ENCODE results near the gene CD2. TPM values are rescaled to one million over a fixed set of nuclear protein-coding genes. Genes with fewer than 3 reads are reported as not detected.

The CD2 gene
- total and polyA plus RNA-seq, 7 experiments from 2014 or later = 105 to 307 (median 186) TPM

- no peak overlapping the region for H3K4me3 ChIP-seq (ENCODE audit: low read length)
- intact Hi-C loops (cut with micrococcal nuclease) = loop anchor here in 1 of 2 donors (2.0 kb wide), 1 partner anchor 403 kb away; no protein-coding TSS in a partner anchor
- H3K9me3 ChIP-seq (ENCODE audit: control insufficient read depth in 2 of 3, low read length in 3 of 3) = no peaks in the 10 kb centered on the region
- Mint-ChIP-seq H3K27me3 (no peaks in the 10 kb centered on the region), H3K27ac (no peak overlapping the region), H3K4me1 (peaks cover 4 to 27% (median 13%) of the 10 kb centered on the region in 7 donors), H3K36me3 (no peaks in the 10 kb centered on the region), H3K9me3 (no peaks in the 10 kb centered on the region), H3K4me3 (no peak overlapping the region)
- H3K4me1 ChIP-seq (ENCODE audit: control insufficient read depth in 2 of 2, insufficient read depth in 2 of 2, low read length in 2 of 2) = no peaks in the 10 kb centered on the region
- ChIA-PET CTCF (interaction anchor here (0.9 to 2.6 kb wide), 10 partner anchors 8 to 403 kb away, joined by 3 to 18 read pairs (median 6); no protein-coding TSS in a partner anchor), POLR2A (interaction anchor here (0.9 kb wide), 1 partner anchor 12 kb away, joined by 3 read pairs; no protein-coding TSS in a partner anchor)
- H3K27ac ChIP-seq (ENCODE audit: low read depth, low read length) = no peak overlapping the region
- H3K27me3 ChIP-seq (ENCODE audit: control insufficient read depth in 2 of 2, insufficient read depth in 2 of 2, low read length in 2 of 2) = no peaks in the 10 kb centered on the region
- DNase-seq (no peak), ATAC-seq (no peak)
- no peaks in the 10 kb centered on the region for H3K36me3 ChIP-seq (ENCODE audit: control insufficient read depth in 2 of 3, insufficient read depth in 3 of 3, low read length in 3 of 3)
Observed at GRCh38 chr1:116725798-116726197, 28.4 kb upstream of the CD2 start.

- peaks cover 4 to 31% (median 13%) of the 10 kb centered on the region in 7 donors for H3K4me1 Mint-ChIP-seq
- H3K36me3 ChIP-seq (ENCODE audit: control insufficient read depth in 2 of 3, insufficient read depth in 3 of 3, low read length in 3 of 3) = no peaks in the 10 kb centered on the region
- no peaks in the 10 kb centered on the region for H3K9me3 ChIP-seq (ENCODE audit: control insufficient read depth in 2 of 3, low read length in 3 of 3)
- no peaks in the 10 kb centered on the region for H3K4me1 ChIP-seq (ENCODE audit: control insufficient read depth in 2 of 2, insufficient read depth in 2 of 2, low read length in 2 of 2)
- POLR2A ChIA-PET = interaction anchor here (1.0 to 1.5 kb wide), 4 partner anchors 11 to 333 kb away, joined by 3 to 5 read pairs (median 4); partner anchors contain the start of gene TTF2
- H3K36me3 Mint-ChIP-seq = peaks cover 0 to 2% (median 0%) of the 10 kb centered on the region in 5 donors
- H3K27ac ChIP-seq (ENCODE audit: low read depth, low read length) = no peak overlapping the region
- no peaks in the 10 kb centered on the region for H3K27me3 Mint-ChIP-seq
- H3K27ac Mint-ChIP-seq = peak overlapping the region in 1 of 9 donors; percentile 43
- peak overlapping the region in 1 of 10 donors; percentile 20 for H3K4me3 Mint-ChIP-seq
- H3K27me3 ChIP-seq (ENCODE audit: control insufficient read depth in 2 of 2, insufficient read depth in 2 of 2, low read length in 2 of 2) = no peaks in the 10 kb centered on the region
- H3K9me3 Mint-ChIP-seq = no peaks in the 10 kb centered on the region
- CTCF ChIA-PET = interaction anchor here (0.7 to 2.6 kb wide), 5 partner anchors 42 to 398 kb away, joined by 3 to 9 read pairs (median 3); no protein-coding TSS in a partner anchor
- H3K4me3 ChIP-seq (ENCODE audit: low read length) = no peak overlapping the region
- ATAC-seq = no peak
- intact Hi-C loops (cut with micrococcal nuclease) = no loop called here
- no peak for DNase-seq
Observed at GRCh38 chr1:116726872-116727820, 27.1 kb upstream of the CD2 start.

- ATAC-seq (no peak), DNase-seq (no peak)
- no peak overlapping the region for H3K4me3 Mint-ChIP-seq
- Histone ChIP-seq H3K4me3 (ENCODE audit: low read length) (no peak overlapping the region), H3K27ac (ENCODE audit: low read depth, low read length) (no peak overlapping the region), H3K9me3 (ENCODE audit: control insufficient read depth in 2 of 3, low read length in 3 of 3) (no peaks in the 10 kb centered on the region), H3K27me3 (ENCODE audit: control insufficient read depth in 2 of 2, insufficient read depth in 2 of 2, low read length in 2 of 2) (no peaks in the 10 kb centered on the region), H3K4me1 (ENCODE audit: control insufficient read depth in 2 of 2, insufficient read depth in 2 of 2, low read length in 2 of 2) (no peaks in the 10 kb centered on the region), H3K36me3 (ENCODE audit: control insufficient read depth in 2 of 3, insufficient read depth in 3 of 3, low read length in 3 of 3) (no peaks in the 10 kb centered on the region)
- intact Hi-C loops (cut with micrococcal nuclease) = no loop called here
- H3K4me1 Mint-ChIP-seq = peaks cover 4 to 26% (median 10%) of the 10 kb centered on the region in 7 donors
- POLR2A ChIA-PET = no interaction called here
- CTCF ChIA-PET = no interaction called here
- H3K36me3 Mint-ChIP-seq = peaks cover 0 to 2% (median 0%) of the 10 kb centered on the region in 5 donors
- H3K27ac Mint-ChIP-seq = no peak overlapping the region
- no peaks in the 10 kb centered on the region for H3K27me3 Mint-ChIP-seq
- peaks cover 0 to 1% (median 0%) of the 10 kb centered on the region in 11 donors for H3K9me3 Mint-ChIP-seq
Observed at GRCh38 chr1:116731439-116731838, 22.8 kb upstream of the CD2 start.

GRCh38 chr1:116732726-116733125, 21.5 kb upstream of the CD2 start:
- Histone ChIP-seq H3K27ac (ENCODE audit: low read depth, low read length) (no peak overlapping the region), H3K9me3 (ENCODE audit: control insufficient read depth in 2 of 3, low read length in 3 of 3) (no peaks in the 10 kb centered on the region), H3K27me3 (ENCODE audit: control insufficient read depth in 2 of 2, insufficient read depth in 2 of 2, low read length in 2 of 2) (no peaks in the 10 kb centered on the region), H3K4me1 (ENCODE audit: control insufficient read depth in 2 of 2, insufficient read depth in 2 of 2, low read length in 2 of 2) (peaks cover 4 to 9% of the 10 kb centered on the region in 2 donors), H3K36me3 (ENCODE audit: control insufficient read depth in 2 of 3, insufficient read depth in 3 of 3, low read length in 3 of 3) (no peaks in the 10 kb centered on the region), H3K4me3 (ENCODE audit: low read length) (no peak overlapping the region)
- peaks cover 0 to 1% (median 0%) of the 10 kb centered on the region in 11 donors for H3K9me3 Mint-ChIP-seq
- peaks cover 8 to 26% (median 11%) of the 10 kb centered on the region in 7 donors for H3K4me1 Mint-ChIP-seq
- intact Hi-C loops (cut with micrococcal nuclease) = no loop called here
- no peak overlapping the region for H3K27ac Mint-ChIP-seq
- peaks cover 0 to 2% (median 0%) of the 10 kb centered on the region in 5 donors for H3K36me3 Mint-ChIP-seq
- no peaks in the 10 kb centered on the region for H3K27me3 Mint-ChIP-seq
- DNase-seq (no peak), ATAC-seq (no peak)
- ChIA-PET CTCF (interaction anchor here (1.1 to 1.2 kb wide), 2 partner anchors 19 to 85 kb away, joined by 3 read pairs; no protein-coding TSS in a partner anchor), POLR2A (interaction anchor here (0.8 to 1.1 kb wide), 2 partner anchors 97 to 327 kb away, joined by 3 read pairs; partner anchors contain the start of gene TTF2)
- H3K4me3 Mint-ChIP-seq = no peak overlapping the region

GRCh38 chr1:116733476-116734365, 20.5 kb upstream of the CD2 start:
- H3K27me3 ChIP-seq (ENCODE audit: control insufficient read depth in 2 of 2, insufficient read depth in 2 of 2, low read length in 2 of 2) = no peaks in the 10 kb centered on the region
- H3K36me3 ChIP-seq (ENCODE audit: control insufficient read depth in 2 of 3, insufficient read depth in 3 of 3, low read length in 3 of 3) = no peaks in the 10 kb centered on the region
- intact Hi-C loops (cut with micrococcal nuclease) = no loop called here
- H3K27ac ChIP-seq (ENCODE audit: low read depth, low read length) = no peak overlapping the region
- no peak overlapping the region for H3K4me3 Mint-ChIP-seq
- H3K4me1 ChIP-seq (ENCODE audit: control insufficient read depth in 2 of 2, insufficient read depth in 2 of 2, low read length in 2 of 2) = peaks cover 14 to 19% of the 10 kb centered on the region in 2 donors
- no peaks in the 10 kb centered on the region for H3K9me3 ChIP-seq (ENCODE audit: control insufficient read depth in 2 of 3, low read length in 3 of 3)
- H3K9me3 Mint-ChIP-seq = peaks cover 0 to 1% (median 0%) of the 10 kb centered on the region in 11 donors
- ChIA-PET CTCF (interaction anchor here (0.8 to 2.4 kb wide), 7 partner anchors 9 to 323 kb away, joined by 3 to 13 read pairs (median 4); no protein-coding TSS in a partner anchor), POLR2A (interaction anchor here (0.7 to 1.2 kb wide), 7 partner anchors 29 to 326 kb away, joined by 3 to 6 read pairs (median 3); partner anchors contain the start of gene TTF2)
- H3K27ac Mint-ChIP-seq = no peak overlapping the region
- no peak for ATAC-seq
- no peak for DNase-seq
- H3K36me3 Mint-ChIP-seq = peaks cover 0 to 2% (median 0%) of the 10 kb centered on the region in 5 donors
- H3K27me3 Mint-ChIP-seq = no peaks in the 10 kb centered on the region
- peaks cover 18 to 34% (median 20%) of the 10 kb centered on the region in 7 donors for H3K4me1 Mint-ChIP-seq
- no peak overlapping the region for H3K4me3 ChIP-seq (ENCODE audit: low read length)

GRCh38 chr1:116735246-116735645, 19.0 kb upstream of the CD2 start:
- CTCF ChIA-PET = interaction anchor here (2.4 kb wide), 1 partner anchor 83 kb away, joined by 13 read pairs; no protein-coding TSS in a partner anchor
- Mint-ChIP-seq H3K4me3 (no peak overlapping the region), H3K4me1 (peaks cover 34 to 49% (median 35%) of the 10 kb centered on the region in 7 donors), H3K27me3 (no peaks in the 10 kb centered on the region), H3K27ac (peak overlapping the region in 2 of 9 donors; percentile 82 to 99), H3K9me3 (peaks cover 0 to 3% (median 0%) of the 10 kb centered on the region in 11 donors), H3K36me3 (peaks cover 0 to 5% (median 0%) of the 10 kb centered on the region in 5 donors)
- Histone ChIP-seq H3K4me3 (ENCODE audit: low read length) (no peak overlapping the region), H3K9me3 (ENCODE audit: control insufficient read depth in 2 of 3, low read length in 3 of 3) (no peaks in the 10 kb centered on the region), H3K4me1 (ENCODE audit: control insufficient read depth in 2 of 2, insufficient read depth in 2 of 2, low read length in 2 of 2) (peaks cover 26 to 34% of the 10 kb centered on the region in 2 donors), H3K27me3 (ENCODE audit: control insufficient read depth in 2 of 2, insufficient read depth in 2 of 2, low read length in 2 of 2) (no peaks in the 10 kb centered on the region), H3K27ac (ENCODE audit: low read depth, low read length) (no peak overlapping the region), H3K36me3 (ENCODE audit: control insufficient read depth in 2 of 3, insufficient read depth in 3 of 3, low read length in 3 of 3) (no peaks in the 10 kb centered on the region)
- intact Hi-C loops (cut with micrococcal nuclease) = loop anchor here (5.0 kb wide), 3 partner anchors 163 to 632 kb away; partner anchors contain the start of genes CD58 (in 1 of the 2) and MAN1A2 (in 1 of the 2)
- DNase-seq (no peak), ATAC-seq (no peak)
- POLR2A ChIA-PET = no interaction called here

All from naive thymus-derived CD4-positive, alpha-beta T cell (primary cell).